Right atrium auricular region (tissue), 2 donors: ENCODE results near the gene RIC3. TPM values are rescaled to one million over a fixed set of nuclear protein-coding genes. Genes with fewer than 3 reads are reported as not detected.
A peak's percentile ranks its signal among the peaks of the same experiment; 100 is the strongest.

Experiments
- DNase-seq: peaks from one replicate; pipeline ENCODE4 v3.0.0-alpha.2; 2019; ENCODE audit warnings: low spot score
- H3K27ac ChIP-seq, 2 donors: fragments of 200-600 bp; sonication (generic); 1 replicate in 1 of 2; 2 replicates in 1 of 2; pipeline ENCODE4 v1.5.1; 2016 to 2019
- H3K27me3 ChIP-seq, 2 donors: fragments of 200-600 bp; sonication (generic); one replicate each; pipeline versions ENCODE4 v1.5.1 to v1.6.0; 2017 to 2019
- H3K36me3 ChIP-seq: fragments of 200-600 bp; sonication (generic); one replicate; pipeline ENCODE4 v1.5.1; 2016
- H3K4me1 ChIP-seq, 2 donors: fragments of 200-600 bp; sonication (generic); one replicate each; pipeline versions ENCODE4 v1.5.1 to v1.6.0; 2017 to 2019
- H3K4me3 ChIP-seq, 2 donors: fragments of 200-600 bp; sonication (generic); 1 replicate in 1 of 2; 2 replicates in 1 of 2; pipeline ENCODE4 v1.5.1; 2017 to 2019; ENCODE audit warnings: mild to moderate bottlenecking in 1 of 2, moderate library complexity in 1 of 2
- H3K9me3 ChIP-seq, 2 donors: fragments of 200-600 bp; sonication (generic); one replicate each; pipeline ENCODE4 v1.5.1; 2019
- total RNA-seq, 2 donors: library from RNA; depleted of rRNA; stranded (reverse); fragments of >200 nt; gene quantifications; one replicate each; pipeline ENCODE4 v1.1.0, GENCODE V29; 2016
- TF ChIP-seq, protein P1 (sequence below), 2 donors: fragments of 200-600 bp; sonication (generic); IDR thresholded peaks; one replicate each; pipeline ENCODE4 v1.5.1; 2019; ENCODE audit warnings: antibody characterized with exemption in 2 of 2

Gene RIC3, protein sequence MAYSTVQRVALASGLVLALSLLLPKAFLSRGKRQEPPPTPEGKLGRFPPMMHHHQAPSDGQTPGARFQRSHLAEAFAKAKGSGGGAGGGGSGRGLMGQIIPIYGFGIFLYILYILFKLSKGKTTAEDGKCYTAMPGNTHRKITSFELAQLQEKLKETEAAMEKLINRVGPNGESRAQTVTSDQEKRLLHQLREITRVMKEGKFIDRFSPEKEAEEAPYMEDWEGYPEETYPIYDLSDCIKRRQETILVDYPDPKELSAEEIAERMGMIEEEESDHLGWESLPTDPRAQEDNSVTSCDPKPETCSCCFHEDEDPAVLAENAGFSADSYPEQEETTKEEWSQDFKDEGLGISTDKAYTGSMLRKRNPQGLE
- total RNA-seq = 1 to 10 TPM; 7.9 to 8.5 TPM

DNA sequence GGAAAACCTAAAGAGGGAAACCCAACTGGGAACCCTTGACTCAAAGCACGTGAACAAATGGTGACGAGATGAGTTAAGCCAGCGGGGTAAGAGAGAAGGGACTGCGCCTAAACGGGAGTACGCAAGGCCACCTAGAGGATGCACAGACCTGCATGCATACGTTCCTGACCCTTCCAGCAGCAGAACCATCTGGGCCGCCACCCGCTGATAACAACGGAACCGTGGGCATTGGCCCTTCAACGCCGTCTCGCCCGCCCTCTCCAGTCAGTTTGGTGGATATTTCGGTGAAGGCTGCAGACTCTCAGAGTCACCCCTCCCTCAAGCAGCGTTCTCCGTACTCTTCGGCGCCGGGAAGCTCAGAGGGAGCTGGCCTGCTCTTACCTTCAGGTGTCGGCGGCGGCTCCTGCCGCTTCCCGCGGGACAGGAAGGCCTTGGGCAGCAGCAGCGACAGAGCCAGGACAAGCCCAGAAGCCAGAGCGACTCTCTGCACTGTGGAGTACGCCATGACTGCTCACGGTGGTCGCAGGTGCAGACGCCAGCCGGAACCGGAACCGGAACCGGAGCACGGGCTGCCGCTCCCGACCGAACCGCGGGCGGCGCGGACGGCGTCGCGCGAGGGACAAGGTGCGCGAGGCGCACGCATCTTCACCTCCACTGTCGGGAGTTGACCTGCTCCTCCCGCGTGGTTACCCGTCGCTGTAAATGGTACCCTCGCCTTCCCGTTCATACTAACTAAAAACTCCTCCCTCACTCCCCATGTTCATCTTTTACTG, at the start of gene RIC3:
TSS of gene RIC3 (minus strand) at position 541 of the 773 bp plus-strand sequence. CDS start at position 505, 36 bp downstream.
- no peaks in the 10 kb centered on the region for H3K27me3 ChIP-seq
- H3K27ac ChIP-seq = peak within 1 kb of the TSS; percentile 5 to 58
- no peaks in the 10 kb centered on the region for H3K36me3 ChIP-seq
- DNase-seq = no peak
- H3K4me1 ChIP-seq = peaks cover 0 to 10% of the 10 kb centered on the region in 2 donors
- H3K9me3 ChIP-seq = no peaks in the 10 kb centered on the region
- TF ChIP-seq, protein P1, sequence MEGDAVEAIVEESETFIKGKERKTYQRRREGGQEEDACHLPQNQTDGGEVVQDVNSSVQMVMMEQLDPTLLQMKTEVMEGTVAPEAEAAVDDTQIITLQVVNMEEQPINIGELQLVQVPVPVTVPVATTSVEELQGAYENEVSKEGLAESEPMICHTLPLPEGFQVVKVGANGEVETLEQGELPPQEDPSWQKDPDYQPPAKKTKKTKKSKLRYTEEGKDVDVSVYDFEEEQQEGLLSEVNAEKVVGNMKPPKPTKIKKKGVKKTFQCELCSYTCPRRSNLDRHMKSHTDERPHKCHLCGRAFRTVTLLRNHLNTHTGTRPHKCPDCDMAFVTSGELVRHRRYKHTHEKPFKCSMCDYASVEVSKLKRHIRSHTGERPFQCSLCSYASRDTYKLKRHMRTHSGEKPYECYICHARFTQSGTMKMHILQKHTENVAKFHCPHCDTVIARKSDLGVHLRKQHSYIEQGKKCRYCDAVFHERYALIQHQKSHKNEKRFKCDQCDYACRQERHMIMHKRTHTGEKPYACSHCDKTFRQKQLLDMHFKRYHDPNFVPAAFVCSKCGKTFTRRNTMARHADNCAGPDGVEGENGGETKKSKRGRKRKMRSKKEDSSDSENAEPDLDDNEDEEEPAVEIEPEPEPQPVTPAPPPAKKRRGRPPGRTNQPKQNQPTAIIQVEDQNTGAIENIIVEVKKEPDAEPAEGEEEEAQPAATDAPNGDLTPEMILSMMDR (IDR thresholded peaks at IDR 0.05) = no peak
- H3K4me3 ChIP-seq = peak within 1 kb of the TSS; percentile 59 to 69

DNA sequence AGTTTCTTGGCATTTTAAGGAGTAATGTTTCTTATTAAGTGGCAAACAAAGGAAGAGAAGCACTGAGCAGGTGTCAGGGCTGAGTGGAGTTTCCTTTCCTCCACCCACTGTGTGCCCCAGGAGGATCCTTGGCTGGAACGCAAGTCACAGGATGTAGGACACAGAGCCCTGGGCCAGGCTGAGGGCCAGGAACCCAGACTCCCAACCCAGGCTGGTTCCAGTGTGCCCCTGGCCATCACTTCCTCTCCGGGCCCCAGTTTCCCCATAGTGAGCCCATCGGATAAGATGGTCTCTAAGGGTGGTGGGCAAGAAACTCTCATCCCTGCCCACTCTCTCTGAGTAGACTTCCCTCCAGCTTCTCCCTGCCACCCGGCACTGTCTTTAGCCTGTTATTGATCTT, 49.6 kb upstream of the RIC3 start:
- Histone ChIP-seq H3K4me3 (no peak overlapping the region), H3K27ac (no peak overlapping the region), H3K4me1 (no peaks in the 10 kb centered on the region), H3K9me3 (no peaks in the 10 kb centered on the region), H3K36me3 (no peaks in the 10 kb centered on the region), H3K27me3 (no peaks in the 10 kb centered on the region)
- TF ChIP-seq, protein P1 (IDR thresholded peaks at IDR 0.05) = no peak
- no peak for DNase-seq

DNA sequence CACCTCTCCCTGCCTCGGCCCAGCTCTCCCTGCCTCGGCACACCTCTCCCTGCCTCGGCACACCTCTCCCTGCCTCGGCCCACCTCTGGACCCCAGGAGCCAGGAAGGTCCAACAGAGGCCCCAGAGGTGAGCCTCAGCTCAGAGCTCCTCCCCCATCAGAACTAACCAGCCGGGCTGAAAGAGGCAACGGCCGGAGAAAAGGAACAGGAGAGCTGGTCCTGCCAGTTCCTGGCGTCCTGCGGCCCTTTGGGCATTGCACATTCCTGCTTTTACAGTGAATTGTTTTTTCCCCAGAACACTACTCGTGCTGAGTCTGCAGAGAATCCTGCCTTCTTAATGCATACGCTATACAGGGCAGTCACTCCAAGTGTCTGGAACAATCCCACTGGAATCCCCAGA, 49.1 kb upstream of the RIC3 start:
- Histone ChIP-seq H3K4me1 (no peaks in the 10 kb centered on the region), H3K4me3 (no peak overlapping the region), H3K36me3 (no peaks in the 10 kb centered on the region), H3K27me3 (no peaks in the 10 kb centered on the region), H3K9me3 (no peaks in the 10 kb centered on the region), H3K27ac (no peak overlapping the region)
- no peak for DNase-seq
- TF ChIP-seq, protein P1 (IDR thresholded peaks at IDR 0.05) = no peak

DNA sequence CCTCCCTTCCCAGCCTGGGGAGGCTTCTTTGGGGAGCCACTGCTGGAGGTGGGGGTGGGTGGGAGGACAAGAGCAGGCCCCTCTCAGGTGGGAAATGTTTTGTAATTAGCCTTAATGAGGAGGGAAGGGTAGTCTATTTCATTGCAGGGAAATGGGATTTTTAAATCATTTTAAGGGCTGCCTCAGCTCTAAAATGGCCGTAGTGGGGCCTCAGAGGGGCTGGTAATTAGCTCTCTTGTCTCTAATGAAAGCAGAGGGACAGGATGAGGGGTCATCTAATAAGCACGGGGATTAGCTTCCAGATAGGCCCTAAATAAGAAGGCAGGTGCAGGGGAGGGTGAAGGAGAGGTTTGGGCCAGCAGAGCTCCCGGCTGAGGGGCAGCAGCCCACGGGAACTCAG, 48.3 kb upstream of the RIC3 start:
- DNase-seq = no peak

DNA sequence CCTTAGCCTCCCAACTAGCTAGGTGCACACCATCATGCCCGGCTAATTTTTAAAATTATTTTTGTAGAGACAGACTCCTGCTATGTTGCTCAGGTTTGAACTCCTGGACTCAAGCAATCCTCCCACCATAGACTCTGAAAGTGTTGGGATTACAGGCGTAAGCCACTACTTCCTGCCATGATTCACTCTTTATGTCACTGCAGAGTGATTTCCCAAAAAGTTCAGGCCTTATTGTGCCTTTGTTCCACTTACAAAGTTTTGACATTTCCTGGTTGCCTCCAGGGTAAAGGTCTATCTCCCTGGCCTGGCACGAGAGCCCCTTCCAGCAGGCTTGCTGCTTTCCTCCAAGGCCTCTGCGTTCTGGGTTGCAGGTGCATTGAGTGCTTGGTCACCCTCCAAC, 44.6 kb upstream of the RIC3 start:
- no peak overlapping the region for H3K4me3 ChIP-seq
- TF ChIP-seq, protein P1 (IDR thresholded peaks at IDR 0.05) = no peak
- H3K36me3 ChIP-seq = no peaks in the 10 kb centered on the region
- H3K27ac ChIP-seq = no peak overlapping the region
- no peak for DNase-seq
- no peaks in the 10 kb centered on the region for H3K27me3 ChIP-seq
- no peaks in the 10 kb centered on the region for H3K9me3 ChIP-seq
- no peaks in the 10 kb centered on the region for H3K4me1 ChIP-seq

More for the DNA sequence above, 48.3 kb upstream of the RIC3 start:
- Histone ChIP-seq H3K4me1 (no peaks in the 10 kb centered on the region), H3K9me3 (no peaks in the 10 kb centered on the region), H3K36me3 (no peaks in the 10 kb centered on the region), H3K4me3 (no peak overlapping the region), H3K27ac (no peak overlapping the region), H3K27me3 (no peaks in the 10 kb centered on the region)
- TF ChIP-seq, protein P1 (IDR thresholded peaks at IDR 0.05) = no peak
